Mammary epithelial cell (primary cell): ENCODE data around the gene TTLL9.

ENCODE experiments used
- EZH2 ChIP-seq: IDR thresholded peaks from 2 replicates; pipeline ENCODE4 v1.6.1; 2012; ENCODE audit warnings: low read length, inconsistent platforms, borderline replicate concordance
- TF ChIP-seq, protein P1 (sequence below), 2 donors: IDR thresholded peaks in 1 of 2; conservative IDR thresholded peaks in 1 of 2; 2 replicates each; pipeline ENCODE4 v1.5.1; 2011 to 2012; ENCODE audit warnings: inconsistent platforms in 2 of 2, low read length in 2 of 2, mild to moderate bottlenecking in 2 of 2, control low read depth in 1 of 2, low read depth in 1 of 2; ENCODE audit not compliant: insufficient read depth in 1 of 2; ENCODE audit errors: extremely low read depth in 1 of 2

DNA sequence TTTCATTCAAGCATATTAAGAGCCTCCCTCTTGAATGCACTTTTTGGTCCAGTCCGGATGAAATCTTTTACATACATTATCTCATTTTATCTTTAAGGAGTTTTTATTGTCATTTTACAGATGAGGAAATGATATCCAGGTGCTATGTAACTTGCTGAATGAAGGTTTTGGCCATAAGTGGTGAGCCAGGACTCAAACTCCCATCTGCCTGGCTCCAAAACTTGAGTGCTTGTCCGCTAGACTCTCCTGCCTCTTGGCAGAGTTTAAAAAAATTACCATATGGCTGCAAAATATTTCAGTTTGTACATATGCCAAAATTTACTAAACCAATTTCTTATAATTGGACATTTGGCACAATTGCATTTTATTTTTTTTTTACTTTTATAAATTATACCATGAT is 69.2 kb downstream of the TTLL9 start:
- TF ChIP-seq, protein P1, sequence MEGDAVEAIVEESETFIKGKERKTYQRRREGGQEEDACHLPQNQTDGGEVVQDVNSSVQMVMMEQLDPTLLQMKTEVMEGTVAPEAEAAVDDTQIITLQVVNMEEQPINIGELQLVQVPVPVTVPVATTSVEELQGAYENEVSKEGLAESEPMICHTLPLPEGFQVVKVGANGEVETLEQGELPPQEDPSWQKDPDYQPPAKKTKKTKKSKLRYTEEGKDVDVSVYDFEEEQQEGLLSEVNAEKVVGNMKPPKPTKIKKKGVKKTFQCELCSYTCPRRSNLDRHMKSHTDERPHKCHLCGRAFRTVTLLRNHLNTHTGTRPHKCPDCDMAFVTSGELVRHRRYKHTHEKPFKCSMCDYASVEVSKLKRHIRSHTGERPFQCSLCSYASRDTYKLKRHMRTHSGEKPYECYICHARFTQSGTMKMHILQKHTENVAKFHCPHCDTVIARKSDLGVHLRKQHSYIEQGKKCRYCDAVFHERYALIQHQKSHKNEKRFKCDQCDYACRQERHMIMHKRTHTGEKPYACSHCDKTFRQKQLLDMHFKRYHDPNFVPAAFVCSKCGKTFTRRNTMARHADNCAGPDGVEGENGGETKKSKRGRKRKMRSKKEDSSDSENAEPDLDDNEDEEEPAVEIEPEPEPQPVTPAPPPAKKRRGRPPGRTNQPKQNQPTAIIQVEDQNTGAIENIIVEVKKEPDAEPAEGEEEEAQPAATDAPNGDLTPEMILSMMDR (conservative IDR thresholded peaks at IDR 0.05 in 1 of 2, IDR thresholded peaks at IDR 0.05 in 1 of 2; ENCODE audit: extremely low read depth in 1 of 2, insufficient read depth in 1 of 2, low read depth in 1 of 2, low read length in 2 of 2): no peak
- no peak for TF ChIP-seq EZH2
